ENCODE measurements around the gene ZNF768. TPM values are rescaled to one million over a fixed set of nuclear protein-coding genes. Genes with fewer than 3 reads are reported as not detected.
A peak's percentile ranks its signal among the peaks of the same experiment; 100 is the strongest.

ZNF768 gene
- total and polyA plus RNA-seq, 2 of the 13 experiments (the other 11 are each of a cell fraction or from before 2014, with no cell fraction given), result 26.7 to 34.4 TPM

DNA sequence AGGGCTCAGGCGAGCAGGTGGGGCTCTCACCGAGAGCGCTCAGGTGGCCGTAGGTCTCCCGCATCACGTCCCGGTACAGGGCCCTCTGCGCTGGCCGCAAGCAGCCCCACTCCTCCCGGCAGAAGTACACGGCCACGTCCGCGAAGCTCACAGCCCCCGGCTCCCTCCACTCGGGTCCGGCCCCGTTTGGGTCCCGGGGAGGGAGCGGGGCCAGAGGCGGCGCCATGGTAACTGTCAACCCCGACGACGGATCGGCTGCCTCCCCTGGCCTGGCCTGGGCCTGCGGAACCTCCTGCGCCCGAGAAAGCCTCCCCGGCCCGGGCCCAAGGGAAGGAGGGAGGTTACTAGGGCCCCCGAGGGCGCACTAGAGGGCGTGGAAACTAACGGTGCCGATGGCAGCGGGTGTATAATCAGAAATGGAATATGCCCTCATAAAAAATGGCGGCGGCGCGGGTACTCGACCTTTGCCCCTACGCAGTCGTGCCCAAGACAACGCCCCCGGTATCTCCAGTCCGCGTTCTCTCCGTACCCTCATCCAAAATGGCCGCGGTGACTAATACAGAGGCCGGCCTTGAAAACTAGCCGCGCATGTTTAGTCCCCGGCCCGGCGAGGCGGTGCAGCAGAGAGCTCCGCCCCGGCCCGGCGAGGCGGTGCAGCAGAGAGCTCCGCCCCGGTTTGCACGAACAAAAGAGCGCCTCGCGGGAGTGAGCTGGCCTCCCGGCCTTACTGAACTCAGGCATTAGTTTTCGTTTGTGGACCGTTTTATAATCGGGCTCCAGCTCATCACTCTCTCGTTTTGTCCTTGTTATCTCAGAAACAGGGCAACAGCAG lies 31.8 kb upstream of the ZNF768 start, which contains the start of gene ZNF764 (continued):
- TF ChIP-seq ZNF670 (CRISPR knock-in tag; IDR thresholded peaks at IDR 0.05; ENCODE audit: borderline replicate concordance), result peak; percentile 87
- peak; percentile 38; the same call in 1 of the 2 replicates for TF ChIP-seq SP2 (CRISPR knock-in tag; IDR thresholded peaks at IDR 0.05)
- TF ChIP-seq, protein P1, sequence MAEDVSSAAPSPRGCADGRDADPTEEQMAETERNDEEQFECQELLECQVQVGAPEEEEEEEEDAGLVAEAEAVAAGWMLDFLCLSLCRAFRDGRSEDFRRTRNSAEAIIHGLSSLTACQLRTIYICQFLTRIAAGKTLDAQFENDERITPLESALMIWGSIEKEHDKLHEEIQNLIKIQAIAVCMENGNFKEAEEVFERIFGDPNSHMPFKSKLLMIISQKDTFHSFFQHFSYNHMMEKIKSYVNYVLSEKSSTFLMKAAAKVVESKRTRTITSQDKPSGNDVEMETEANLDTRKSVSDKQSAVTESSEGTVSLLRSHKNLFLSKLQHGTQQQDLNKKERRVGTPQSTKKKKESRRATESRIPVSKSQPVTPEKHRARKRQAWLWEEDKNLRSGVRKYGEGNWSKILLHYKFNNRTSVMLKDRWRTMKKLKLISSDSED (CRISPR knock-in tag; IDR thresholded peaks at IDR 0.05), result no peak
- no peak for TF ChIP-seq TOE1 (CRISPR knock-in tag; IDR thresholded peaks at IDR 0.05)
- TF ChIP-seq CREB1 (IDR thresholded peaks at IDR 0.05), result peak; percentile 57
- peak; percentile 92 for TF ChIP-seq CREB1 (CRISPR knock-in tag; IDR thresholded peaks at IDR 0.05)
- no peak for TF ChIP-seq NKX3-1 (CRISPR knock-in tag; IDR thresholded peaks at IDR 0.05)
- no peak for TF ChIP-seq FLYWCH1 (CRISPR knock-in tag; IDR thresholded peaks at IDR 0.05)
- no peak for TF ChIP-seq MTF1 (CRISPR knock-in tag; IDR thresholded peaks at IDR 0.05)
- TF ChIP-seq ZNF569 (CRISPR knock-in tag; IDR thresholded peaks at IDR 0.05; ENCODE audit: borderline replicate concordance), result 0 out of 2 replicates have a peak, but pooled peaks have one; percentile 38
- TF ChIP-seq PAX8 (CRISPR knock-in tag; IDR thresholded peaks at IDR 0.05; ENCODE audit: borderline replicate concordance), result 0 out of 2 replicates have a peak, but pooled peaks have one; percentile 74
- TF ChIP-seq, protein P2, sequence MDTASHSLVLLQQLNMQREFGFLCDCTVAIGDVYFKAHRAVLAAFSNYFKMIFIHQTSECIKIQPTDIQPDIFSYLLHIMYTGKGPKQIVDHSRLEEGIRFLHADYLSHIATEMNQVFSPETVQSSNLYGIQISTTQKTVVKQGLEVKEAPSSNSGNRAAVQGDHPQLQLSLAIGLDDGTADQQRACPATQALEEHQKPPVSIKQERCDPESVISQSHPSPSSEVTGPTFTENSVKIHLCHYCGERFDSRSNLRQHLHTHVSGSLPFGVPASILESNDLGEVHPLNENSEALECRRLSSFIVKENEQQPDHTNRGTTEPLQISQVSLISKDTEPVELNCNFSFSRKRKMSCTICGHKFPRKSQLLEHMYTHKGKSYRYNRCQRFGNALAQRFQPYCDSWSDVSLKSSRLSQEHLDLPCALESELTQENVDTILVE (CRISPR knock-in tag; IDR thresholded peaks at IDR 0.05), result peak; percentile 99
- no peak for TF ChIP-seq EHMT2 (IDR thresholded peaks at IDR 0.05; ENCODE audit: borderline replicate concordance, low read depth, low read length)
- peak; percentile 62 for TF ChIP-seq MED13 (CRISPR knock-in tag; IDR thresholded peaks at IDR 0.05)
- TF ChIP-seq ZNF296 (CRISPR knock-in tag; conservative IDR thresholded peaks at IDR 0.05), result no peak
- TF ChIP-seq, protein P3, sequence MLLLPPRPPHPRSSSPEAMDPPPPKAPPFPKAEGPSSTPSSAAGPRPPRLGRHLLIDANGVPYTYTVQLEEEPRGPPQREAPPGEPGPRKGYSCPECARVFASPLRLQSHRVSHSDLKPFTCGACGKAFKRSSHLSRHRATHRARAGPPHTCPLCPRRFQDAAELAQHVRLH (CRISPR knock-in tag; IDR thresholded peaks at IDR 0.05; ENCODE audit: borderline replicate concordance, low read depth), result peak; percentile 80; the same call in 1 of the 2 replicates
- TF ChIP-seq RFXAP (CRISPR knock-in tag; IDR thresholded peaks at IDR 0.05; ENCODE audit: borderline replicate concordance), result 0 out of 2 replicates have a peak, but pooled peaks have one; percentile 73
- TF ChIP-seq IKZF4 (CRISPR knock-in tag; IDR thresholded peaks at IDR 0.05; ENCODE audit: borderline replicate concordance, low read depth, not compliant biosample characterization), result peak; percentile 89
- TF ChIP-seq, protein P4, sequence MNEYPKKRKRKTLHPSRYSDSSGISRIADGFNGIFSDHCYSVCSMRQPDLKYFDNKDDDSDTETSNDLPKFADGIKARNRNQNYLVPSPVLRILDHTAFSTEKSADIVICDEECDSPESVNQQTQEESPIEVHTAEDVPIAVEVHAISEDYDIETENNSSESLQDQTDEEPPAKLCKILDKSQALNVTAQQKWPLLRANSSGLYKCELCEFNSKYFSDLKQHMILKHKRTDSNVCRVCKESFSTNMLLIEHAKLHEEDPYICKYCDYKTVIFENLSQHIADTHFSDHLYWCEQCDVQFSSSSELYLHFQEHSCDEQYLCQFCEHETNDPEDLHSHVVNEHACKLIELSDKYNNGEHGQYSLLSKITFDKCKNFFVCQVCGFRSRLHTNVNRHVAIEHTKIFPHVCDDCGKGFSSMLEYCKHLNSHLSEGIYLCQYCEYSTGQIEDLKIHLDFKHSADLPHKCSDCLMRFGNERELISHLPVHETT (CRISPR knock-in tag; conservative IDR thresholded peaks at IDR 0.05), result peak; percentile 94
- no peak for TF ChIP-seq NFATC3 (CRISPR knock-in tag; IDR thresholded peaks at IDR 0.05)
- TF ChIP-seq, protein P5, sequence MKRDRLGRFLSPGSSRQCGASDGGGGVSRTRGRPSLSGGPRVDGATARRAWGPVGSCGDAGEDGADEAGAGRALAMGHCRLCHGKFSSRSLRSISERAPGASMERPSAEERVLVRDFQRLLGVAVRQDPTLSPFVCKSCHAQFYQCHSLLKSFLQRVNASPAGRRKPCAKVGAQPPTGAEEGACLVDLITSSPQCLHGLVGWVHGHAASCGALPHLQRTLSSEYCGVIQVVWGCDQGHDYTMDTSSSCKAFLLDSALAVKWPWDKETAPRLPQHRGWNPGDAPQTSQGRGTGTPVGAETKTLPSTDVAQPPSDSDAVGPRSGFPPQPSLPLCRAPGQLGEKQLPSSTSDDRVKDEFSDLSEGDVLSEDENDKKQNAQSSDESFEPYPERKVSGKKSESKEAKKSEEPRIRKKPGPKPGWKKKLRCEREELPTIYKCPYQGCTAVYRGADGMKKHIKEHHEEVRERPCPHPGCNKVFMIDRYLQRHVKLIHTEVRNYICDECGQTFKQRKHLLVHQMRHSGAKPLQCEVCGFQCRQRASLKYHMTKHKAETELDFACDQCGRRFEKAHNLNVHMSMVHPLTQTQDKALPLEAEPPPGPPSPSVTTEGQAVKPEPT (CRISPR knock-in tag; IDR thresholded peaks at IDR 0.05; ENCODE audit: low read depth), result no peak
- TF ChIP-seq FOXK2 (IDR thresholded peaks at IDR 0.05), result peak; percentile 72; the same call in 1 of the 2 replicates
- TF ChIP-seq ZNF343 (CRISPR knock-in tag; IDR thresholded peaks at IDR 0.05), result peak; percentile 39; the same call in 1 of the 2 replicates
- TF ChIP-seq SYNCRIP (IDR thresholded peaks at IDR 0.05; ENCODE audit: insufficient read depth, low read depth, low read length), result no peak

Measured in HepG2 (cell line).